Effector CD8-positive, alpha-beta T cell (primary cell): ENCODE results near the gene CFHR2.
"Not testable (repeated sequence)": the region's sequence is repeated elsewhere in the genome, so short reads cannot be mapped to it uniquely, and the experiment has no call there.

Source experiments
- DNase-seq: peaks from one replicate; lab custom pipeline; 2025; lab: John Stamatoyannopoulos, UW
- total RNA-seq, 4 experiments: gene quantifications; one replicate each; lab custom pipeline; 2026; lab: John Stamatoyannopoulos, UW

The CFHR2 gene
- total RNA-seq = 0 reads per million in 4 experiments

DNA sequence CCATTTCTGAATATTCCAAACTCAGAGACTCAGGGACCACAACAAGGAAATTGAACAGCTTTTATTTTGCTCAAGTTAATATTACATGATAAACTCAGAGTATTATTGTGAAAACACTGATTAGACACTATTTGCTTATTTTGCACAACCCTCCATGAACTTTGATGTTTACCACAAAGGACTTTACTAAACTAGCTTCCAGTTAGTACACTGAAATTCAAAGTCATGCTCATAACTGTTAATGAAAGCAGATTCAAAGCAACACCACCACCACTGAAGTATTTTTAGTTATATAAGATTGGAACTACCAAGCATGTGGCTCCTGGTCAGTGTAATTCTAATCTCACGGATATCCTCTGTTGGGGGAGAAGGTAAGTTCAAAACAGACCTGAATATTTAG lies at the start of gene CFHR2:
CFHR2 (plus strand) TSS at position 171 of the 400 bp plus-strand sequence; CDS start at position 314, 143 bp downstream.
- DNase-seq = not testable (repeated sequence)

DNA sequence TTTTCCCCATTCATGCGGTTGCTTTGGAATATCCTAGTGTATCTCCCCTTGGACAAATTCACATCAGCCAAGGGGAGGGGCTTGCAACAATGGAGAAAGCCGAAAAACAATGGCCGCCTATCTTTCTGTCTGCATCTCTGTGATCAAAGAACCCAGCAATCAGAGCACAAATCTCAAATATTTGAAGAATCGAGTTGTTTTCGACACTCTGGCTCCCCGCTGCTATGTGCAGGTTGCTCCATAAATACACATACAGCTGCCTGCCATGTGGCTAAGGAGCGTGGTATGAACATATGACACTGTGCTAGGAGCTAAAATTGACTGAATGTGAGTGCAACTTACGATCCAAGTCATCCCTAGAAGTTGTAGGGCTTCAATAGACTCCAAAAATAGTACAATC lies 47.2 kb upstream of the CFHR2 start:
- DNase-seq = no peak

DNA sequence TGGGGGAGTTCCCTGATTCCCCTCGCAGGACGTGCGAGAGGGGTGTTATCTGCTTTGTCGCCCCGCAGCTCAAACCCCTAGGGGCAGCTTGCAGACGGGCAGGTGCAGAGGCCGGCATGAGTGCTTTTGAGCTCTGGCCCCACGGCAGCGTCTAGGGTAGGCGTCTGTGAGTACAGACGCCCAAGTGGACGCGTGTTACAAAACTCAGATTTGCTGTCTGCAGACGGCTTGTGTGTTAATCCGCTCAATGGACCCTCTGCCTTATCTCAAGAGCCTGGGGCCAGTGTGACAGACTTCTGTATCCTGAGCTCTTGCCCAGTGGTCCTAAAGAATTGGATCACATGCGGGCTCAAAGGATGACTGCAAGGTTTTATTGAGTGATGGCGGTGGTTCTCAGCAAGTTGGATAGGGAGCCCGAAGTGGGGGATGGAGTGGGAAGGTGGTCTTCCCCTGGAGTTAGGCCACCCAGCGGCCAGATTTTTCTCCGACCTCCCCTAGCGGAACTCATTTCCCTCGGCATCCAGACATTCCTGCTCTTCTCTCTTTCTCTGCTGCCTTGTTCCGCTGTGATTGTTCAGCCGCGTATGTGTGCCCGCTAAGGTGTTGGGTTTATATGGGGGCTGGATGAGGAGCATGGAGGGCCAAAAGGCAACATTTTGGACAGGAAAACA lies 46.2 kb upstream of the CFHR2 start:
- no peak for DNase-seq

DNA sequence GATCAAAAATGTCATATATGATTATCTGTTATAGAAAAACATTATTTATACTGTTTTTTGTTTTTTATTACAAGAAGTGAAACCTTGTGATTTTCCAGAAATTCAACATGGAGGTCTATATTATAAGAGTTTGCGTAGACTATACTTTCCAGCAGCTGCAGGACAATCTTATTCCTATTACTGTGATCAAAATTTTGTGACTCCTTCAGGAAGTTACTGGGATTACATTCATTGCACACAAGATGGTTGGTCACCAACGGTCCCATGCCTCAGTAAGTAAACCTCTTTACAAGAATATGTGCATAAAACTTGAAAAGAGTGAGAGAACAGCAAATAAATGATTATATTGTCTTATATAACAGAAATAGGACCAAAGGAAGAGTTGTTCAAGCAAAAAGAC lies 41.2 kb upstream of the CFHR2 start:
- no peak for DNase-seq

DNA sequence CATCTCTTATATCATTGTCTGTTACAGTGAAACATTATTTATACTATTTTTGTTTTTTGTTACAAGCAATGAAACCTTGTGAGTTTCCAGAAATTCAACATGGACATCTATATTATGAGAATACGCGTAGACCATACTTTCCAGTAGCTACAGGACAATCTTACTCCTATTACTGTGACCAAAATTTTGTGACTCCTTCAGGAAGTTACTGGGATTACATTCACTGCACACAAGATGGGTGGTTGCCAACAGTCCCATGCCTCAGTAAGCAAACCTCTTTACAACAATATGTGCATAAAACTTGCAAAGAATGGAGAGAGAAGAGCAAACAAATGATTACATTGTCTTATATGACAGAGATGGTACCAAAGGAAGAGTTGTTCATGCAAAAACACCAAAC lies 33.3 kb upstream of the CFHR2 start:
- no peak for DNase-seq

DNA sequence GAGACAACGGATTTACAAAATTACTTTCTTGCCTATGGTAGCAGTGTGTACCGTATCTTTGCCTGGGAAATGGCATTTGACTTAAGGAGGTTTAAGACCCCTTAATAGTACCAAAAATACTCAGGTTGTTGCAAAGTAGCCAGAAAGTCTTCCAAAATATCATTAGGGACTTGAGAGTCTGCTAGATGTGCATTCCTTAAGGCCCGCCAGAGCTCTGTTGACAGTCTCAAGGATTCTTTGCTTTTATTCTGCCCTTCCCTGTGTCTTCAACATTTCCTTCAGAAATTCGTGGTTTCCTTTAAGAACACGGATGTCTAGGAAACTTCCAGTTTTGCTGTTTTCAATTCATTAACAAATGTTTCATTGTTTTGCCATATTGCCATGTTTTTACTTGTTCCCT lies 31.3 kb upstream of the CFHR2 start:
- DNase-seq = not testable (repeated sequence)

DNA sequence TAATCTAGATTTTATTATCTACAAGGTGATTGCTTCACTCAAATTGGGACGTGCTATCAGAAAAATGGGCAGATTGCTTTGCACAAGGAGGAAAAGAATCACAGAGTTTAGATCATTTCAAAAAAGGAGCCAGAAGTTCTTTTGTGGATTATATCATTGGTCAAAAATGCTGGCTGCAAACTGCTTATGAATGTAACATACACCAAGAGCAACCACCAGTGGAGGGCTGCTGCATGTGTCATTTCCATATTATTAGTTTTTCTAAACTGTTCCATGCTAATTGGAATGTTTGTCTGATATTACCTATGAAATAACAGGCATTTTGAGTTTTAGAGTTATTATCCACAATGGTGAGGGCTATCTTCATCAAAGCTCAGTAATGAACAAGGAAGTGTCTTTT lies 16.7 kb upstream of the CFHR2 start:
- DNase-seq = not testable (repeated sequence)

DNA sequence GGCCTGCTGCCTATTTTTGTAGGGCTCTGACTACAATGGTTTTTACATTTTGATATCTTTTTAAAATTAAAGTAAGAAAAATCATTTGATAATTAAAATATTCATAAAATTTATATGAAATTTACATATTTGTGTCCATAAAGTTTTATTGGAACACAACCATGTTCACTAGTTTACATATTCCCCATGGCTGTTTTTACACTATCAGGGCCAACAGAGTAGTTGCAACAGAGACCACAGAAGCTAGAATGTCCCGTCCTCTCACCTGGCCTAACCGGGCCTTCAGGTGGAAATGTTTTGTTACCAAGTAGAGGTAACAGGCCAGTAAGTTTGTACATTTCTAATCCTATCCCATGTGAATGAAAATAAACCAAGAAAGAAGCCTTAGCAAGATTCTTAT lies 10.7 kb upstream of the CFHR2 start:
- not testable (repeated sequence) for DNase-seq

DNA sequence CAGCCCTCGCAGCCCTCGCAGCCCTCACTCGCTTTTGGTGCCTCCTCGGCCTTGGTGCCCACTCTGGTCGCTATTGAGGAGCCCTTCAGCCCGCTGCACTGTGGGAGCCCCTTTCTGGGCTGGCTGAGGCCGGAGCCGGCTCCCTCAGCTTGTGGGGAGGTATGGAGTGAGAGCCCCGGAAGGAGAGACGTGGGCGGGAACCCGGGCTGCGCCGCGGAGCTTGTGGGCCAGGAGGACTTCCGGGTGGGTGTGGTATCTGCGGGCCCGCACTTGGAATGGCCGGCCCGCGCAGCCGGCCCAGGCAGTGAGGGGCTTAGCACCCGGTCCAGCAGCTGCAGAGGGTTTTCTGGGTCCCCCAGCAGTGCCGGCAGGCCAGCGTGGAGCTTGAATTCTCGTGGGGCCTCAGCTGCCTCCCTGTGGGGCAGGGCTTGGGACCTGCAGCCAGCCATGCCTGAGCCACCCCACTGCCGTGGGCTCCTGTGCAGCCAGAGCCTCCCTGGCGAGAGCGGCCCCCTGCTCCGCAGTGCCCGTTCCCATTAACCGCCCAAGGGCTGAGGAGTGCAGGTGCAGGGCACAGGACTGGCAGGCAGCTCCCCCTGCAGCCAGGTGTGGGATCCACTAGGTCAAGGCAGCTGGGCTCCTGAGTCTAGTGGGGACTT lies 9.9 kb upstream of the CFHR2 start:
- DNase-seq = no peak

DNA sequence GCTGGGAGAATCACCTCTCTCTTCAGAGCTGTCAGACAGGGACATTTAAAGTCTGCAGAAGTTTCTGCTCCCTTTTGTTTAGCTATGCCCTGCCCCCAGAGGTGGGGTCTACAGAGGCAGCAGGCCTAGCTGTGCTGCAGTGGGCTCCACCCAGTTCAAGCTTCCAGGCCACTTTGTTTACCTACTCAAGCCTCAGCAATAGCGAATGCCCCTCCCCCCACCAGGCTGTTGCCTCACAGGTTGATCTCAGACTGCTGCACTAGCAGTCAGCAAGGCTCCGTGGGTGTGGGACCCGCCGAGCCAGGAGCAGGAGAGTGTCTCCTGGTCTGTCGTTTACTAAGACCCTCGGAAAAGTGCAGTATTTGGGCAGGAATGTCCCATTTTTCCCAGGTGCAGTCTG lies 2.1 kb upstream of the CFHR2 start:
- not testable (repeated sequence) for DNase-seq

DNA sequence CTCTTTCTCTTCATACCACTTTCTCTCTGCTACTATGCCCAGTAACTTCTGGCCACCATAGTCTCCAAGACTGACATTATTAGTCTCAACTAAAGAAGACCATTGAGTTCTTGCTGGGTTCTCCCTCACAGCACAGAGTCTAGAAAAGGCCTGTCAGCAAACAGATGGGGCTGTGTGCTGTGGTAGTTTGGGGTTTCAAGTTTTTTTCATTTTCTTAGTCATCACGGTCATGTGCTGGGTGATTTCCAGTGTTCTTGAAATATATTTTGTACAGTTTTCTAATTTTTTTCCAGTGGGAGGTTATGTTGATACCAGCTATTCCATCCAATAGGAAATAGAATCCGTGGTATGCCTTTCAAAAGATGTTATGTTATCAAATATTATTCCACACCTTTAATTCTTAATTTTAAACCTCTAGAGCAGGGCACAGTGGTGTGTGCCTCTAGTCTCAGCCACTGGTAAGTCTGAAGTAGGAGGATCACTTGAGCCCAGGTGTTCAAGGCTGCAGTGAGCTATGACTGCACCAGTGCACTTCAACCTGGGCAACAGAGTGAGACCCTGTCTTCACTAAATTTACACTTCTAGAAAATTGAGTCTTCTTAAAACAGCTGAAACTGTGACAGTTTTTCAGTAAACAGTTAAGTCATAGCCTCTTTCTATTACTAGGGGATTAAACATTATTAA lies 8.3 kb downstream of the CFHR2 start:
- no peak for DNase-seq

DNA sequence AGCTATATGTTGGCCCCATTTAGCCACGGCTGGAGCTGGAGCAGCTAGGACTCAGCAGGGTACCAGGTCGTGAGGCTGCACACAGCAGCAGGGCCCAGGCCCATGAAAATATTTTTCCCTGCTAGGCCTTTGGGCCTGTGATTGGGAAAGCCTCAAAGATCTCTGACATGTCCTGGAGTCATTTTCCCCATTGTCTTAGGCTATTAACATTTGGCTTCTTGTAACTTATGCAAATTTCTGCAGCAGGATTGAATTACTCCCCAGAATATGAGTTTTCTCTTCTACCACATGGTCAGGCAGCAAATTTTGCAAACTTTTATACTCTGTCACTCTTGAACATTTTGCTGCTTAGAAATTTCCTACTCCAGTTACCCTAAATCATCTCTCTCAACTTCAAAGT lies 11.2 kb downstream of the CFHR2 start:
- DNase-seq = no peak

DNA sequence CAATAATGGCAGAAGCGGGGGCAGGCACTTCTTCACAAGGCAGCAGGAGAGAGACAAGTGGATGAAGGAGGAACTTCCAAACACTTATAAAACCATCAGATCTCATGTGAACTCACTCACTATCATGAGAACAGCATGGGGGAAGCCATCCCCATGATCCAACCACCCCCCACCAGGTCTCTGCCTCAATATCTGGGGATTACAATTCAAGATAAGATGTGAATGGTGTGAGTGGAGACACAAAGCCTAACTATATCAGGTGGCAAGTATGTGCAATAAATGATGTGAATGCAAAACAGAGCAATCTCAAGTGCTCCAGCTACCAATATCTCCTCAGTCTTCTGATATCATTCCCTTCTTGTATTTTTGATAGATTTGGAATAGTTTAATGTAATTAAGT lies 12.4 kb downstream of the CFHR2 start:
- no peak for DNase-seq

DNA sequence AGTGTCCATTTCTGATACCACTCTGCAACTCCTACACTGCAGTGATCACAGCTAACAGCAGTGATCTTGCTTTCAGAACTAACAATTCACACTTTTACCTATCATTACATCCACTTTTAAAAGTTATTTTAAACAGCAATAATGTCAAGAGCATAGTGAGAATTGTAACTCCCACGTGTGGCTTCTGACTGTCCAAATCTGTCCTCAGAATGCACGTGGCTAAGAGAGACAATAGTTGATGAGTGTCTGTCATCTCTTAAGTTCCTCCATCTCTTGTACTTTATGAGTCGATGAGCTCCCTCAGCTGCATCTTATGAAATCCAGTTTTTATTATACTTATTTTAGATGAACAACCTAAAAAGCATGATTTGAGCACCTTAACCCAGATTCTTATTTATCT lies 17.3 kb downstream of the CFHR2 start:
- DNase-seq = no peak

DNA sequence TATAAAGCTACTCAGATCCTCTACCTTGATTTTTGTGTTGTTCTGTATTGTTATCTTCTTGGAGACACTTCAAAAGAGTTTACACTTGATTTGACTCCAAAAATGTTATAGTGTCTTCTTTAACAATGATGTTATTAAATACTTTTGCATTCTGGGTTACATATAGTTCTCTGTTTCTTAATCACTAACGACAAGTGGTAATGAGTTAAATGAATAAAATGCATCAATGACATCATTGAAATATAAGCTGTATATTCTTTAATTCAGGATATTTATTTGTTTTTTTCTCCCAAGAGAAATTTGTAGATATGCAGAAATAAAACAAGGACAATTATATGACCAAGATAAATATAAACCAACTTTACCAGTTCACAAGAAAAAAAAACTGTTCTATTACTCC lies 26.6 kb downstream of the CFHR2 start:
- DNase-seq = no peak

DNA sequence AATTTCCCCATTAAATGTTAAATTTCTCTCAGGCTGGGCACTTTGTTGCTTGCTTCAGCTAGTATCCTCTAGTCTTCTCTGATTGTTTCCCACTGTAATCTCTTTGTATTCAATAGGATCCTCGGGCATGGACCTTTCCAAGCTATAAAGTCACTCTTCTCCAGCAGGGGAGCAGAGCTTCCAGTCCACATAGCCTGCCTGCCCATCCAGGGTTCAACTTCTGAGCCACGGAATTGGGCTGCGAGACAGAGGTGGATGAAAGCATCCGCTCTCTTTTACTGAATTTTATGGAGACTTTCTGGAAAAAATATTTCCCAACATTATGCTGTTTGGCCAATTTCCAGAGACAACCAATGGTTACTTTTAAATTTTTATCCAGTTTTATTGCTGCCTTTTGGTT lies 32.7 kb downstream of the CFHR2 start:
- DNase-seq = no peak

DNA sequence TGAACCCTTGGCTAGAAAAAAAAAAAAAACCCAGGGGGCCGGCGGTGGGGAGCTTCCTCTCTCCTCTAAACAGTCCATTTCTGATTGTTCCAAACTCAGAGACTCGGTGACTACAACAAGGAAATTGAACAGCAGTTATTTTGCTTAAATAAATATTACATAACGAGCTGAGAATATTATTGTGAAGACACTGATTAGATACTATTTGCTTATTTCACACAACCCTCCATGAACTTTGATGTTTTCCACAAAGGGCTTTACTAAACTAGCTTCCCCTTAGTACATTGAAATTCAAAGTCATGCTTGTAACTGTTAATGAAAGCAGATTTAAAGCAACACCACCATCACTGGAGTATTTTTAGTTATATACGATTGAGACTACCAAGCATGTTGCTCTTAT lies 33.7 kb downstream of the CFHR2 start, which contains the start of gene CFHR5:
CFHR5 (plus strand) TSS at position 279 of the 400 bp plus-strand sequence; CDS start at position 388, 109 bp downstream.
- DNase-seq = no peak

DNA sequence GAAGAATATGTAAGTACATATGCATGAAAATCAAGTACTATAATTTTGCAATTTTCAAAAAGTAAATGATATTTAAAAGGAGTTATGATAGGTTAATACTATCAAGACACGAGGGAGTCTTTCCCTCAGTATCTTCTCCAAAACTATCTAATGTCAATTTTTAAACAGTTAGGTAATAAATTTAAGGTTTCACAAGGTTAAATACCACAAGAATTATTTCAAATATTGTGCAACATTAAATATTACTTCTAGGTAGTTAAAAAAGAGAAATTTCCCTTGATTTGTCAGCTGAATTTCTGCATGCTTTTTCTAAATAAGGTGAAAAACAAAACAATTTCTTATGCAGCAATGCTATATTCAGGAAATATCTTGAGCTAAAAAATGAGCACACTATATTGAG lies 37.3 kb downstream of the CFHR2 start:
- DNase-seq = no peak

DNA sequence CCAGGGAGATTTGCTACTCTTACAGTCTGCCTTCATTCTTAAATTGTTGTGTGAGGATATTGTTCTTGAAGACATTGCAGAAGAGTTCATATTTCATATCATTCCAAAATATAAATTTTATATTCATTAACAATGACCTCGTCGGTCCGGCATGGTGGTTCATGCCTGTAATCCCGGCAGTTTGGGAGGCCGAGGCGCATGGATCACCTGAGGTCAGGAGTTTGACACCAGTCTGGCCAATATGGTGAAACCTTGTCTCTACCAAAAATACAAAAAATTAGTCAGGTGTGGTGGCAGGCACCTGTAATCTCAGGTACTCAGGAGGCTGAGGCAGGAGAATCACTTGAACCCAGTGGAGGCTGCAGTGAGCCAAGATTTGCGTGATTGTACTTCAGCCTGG lies 38.7 kb downstream of the CFHR2 start:
- DNase-seq = not testable (repeated sequence)

DNA sequence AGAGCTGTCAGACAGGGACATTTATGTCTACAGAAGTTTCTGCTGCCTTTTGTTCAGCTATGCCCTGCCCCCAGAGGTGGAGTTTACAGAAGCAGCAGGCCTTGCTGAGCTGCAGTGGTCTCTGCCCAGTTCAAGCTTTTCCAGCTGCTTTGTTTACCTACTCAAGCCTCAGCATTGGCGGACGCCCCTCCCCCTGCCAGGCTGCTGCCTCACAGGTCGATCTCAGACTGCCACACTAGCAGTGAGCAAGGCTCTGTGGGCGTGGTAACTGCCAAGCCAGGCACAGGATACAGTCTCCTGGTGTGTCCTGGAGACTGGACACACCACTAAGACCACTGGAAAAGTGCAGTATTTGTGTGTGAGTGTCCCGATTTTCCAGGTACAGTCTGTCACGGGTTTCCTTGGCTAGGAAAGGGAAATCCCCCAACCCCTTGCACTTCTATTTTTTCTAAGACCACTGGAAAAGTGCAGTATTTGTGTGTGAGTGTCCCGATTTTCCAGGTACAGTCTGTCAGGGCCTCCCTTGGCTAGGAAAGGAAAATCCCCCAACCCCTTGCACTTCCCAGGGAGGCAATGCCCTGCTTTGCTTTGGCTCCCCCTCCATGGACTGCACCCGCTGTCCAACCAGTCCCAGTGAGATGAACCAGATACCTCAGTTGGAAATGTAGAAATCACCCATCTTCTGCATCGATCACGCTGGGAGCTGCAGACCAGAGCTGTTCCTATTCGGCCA lies 48.5 kb downstream of the CFHR2 start:
- DNase-seq = not testable (repeated sequence)

DNA sequence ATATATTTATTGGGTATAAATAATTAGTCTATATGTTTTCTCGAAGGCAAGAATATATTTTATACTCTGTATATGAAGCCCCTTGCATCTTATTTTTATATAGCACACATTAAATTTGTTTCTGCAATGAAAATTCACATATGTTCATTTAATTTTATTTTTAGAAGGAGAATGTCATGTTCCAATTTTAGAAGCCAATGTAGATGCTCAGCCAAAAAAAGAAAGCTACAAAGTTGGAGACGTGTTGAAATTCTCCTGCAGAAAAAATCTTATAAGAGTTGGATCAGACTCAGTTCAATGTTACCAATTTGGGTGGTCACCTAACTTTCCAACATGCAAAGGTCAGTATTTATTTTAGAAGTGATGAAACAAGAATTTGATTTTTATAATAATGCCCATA lies 50.4 kb downstream of the CFHR2 start:
- DNase-seq = no peak

DNA sequence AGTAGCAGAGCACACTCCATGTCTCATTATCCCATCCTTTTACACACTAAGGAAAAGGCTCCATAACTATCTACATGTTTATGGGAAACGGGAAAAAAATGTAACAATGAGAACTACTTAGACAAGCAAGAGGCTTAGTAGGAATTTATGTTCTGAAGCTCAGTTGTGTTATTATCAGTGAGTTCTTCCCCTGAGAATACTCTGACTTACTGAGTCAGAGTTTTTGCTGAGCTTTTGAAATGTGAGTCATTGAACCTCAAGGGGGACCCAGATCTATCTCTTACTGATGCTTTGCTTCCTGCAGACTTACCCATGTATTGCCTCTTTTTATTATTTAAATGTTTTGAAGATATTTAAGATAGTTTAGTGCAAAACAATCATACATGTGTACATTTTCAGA lies 53.9 kb downstream of the CFHR2 start:
- no peak for DNase-seq
